Gastroesophageal sphincter (tissue), 3 donors: ENCODE measurements around the gene REEP6.
A peak's percentile ranks its signal among the peaks of the same experiment; 100 is the strongest.

Experiments
- CTCF ChIP-seq, 4 experiments: fragments of 200-600 bp in 2 of 4; fragments of 450-650 bp in 2 of 4; sonication (generic) in 1 of 4; IDR thresholded peaks; one replicate each; pipeline ENCODE4 v1.5.1; 2017 to 2019; ENCODE audit warnings: antibody characterized with exemption in 4 of 4, mild to moderate bottlenecking in 2 of 4, moderate library complexity in 2 of 4
- EP300 ChIP-seq: sonication (generic); formaldehyde crosslinking; IDR thresholded peaks from one replicate; pipeline ENCODE4 v1.6.1; 2017; ENCODE audit warnings: antibody characterized with exemption, mild to moderate bottlenecking
- POLR2A ChIP-seq, 2 donors: fragments of 450-650 bp; IDR thresholded peaks; one replicate each; pipeline ENCODE4 v1.6.1; 2017; ENCODE audit warnings: antibody characterized with exemption in 2 of 2, mild to moderate bottlenecking in 2 of 2, moderate library complexity in 1 of 2
- POLR2AphosphoS5 ChIP-seq: sonication (generic); formaldehyde crosslinking; IDR thresholded peaks from one replicate; pipeline ENCODE4 v1.6.1; 2017; ENCODE audit warnings: antibody characterized with exemption

GRCh38 chr19:1512671-1513498, 21.9 kb downstream of the REEP6 start, which contains the start of gene ADAMTSL5:
- TF ChIP-seq CTCF (IDR thresholded peaks at IDR 0.05) (peak in 1 of 4 experiments; percentile 8), POLR2A (IDR thresholded peaks at IDR 0.05) (peak in 1 of 2 donors; percentile 25), POLR2AphosphoS5 (no peak), EP300 (no peak)
